Measurements from ENCODE around the gene ZNF878. TPM values are rescaled to one million over a fixed set of nuclear protein-coding genes. Genes with fewer than 3 reads are reported as not detected.

ZNF878 gene
- total RNA-seq, 1 experiment from 2014 or later, result 0.32 TPM

- BruUV-seq (replicated peaks), result no TSS peak
- Mint-ChIP-seq H3K36me3 (ENCODE audit: insufficient read depth, unreplicated experiment) (peaks cover 4% of the 10 kb centered on the region), H3K4me1 (ENCODE audit: low read depth, unreplicated experiment) (no peaks in the 10 kb centered on the region), H3K9me3 (ENCODE audit: unreplicated experiment) (peaks cover 39% of the 10 kb centered on the region), H3K4me3 (ENCODE audit: unreplicated experiment) (no peak overlapping the region), H3K27me3 (ENCODE audit: insufficient read depth, unreplicated experiment) (no peaks in the 10 kb centered on the region), H3K27ac (ENCODE audit: unreplicated experiment) (no peak overlapping the region)
- Histone ChIP-seq H3K4me3 (ENCODE audit: low read depth, low read length) (no peak overlapping the region), H3K27me3 (replicated peaks; ENCODE audit: control insufficient read depth, insufficient read depth, low read length) (no peaks in the 10 kb centered on the region), H3K9me3 (no peaks in the 10 kb centered on the region), H3K4me1 (no peaks in the 10 kb centered on the region), H3K36me3 (ENCODE audit: control insufficient read depth, insufficient read depth, low read length) (no peaks in the 10 kb centered on the region)
- CTCF ChIA-PET, result no interaction called here
- intact Hi-C loops (cut with micrococcal nuclease; ENCODE audit: unreplicated experiment), result no loop called here
- POLR2A ChIA-PET, result no interaction called here
- DNase-seq, result no peak
- TF ChIP-seq CTCF (IDR thresholded peaks at IDR 0.05; ENCODE audit: insufficient read depth in 1 of 2, low read depth in 1 of 2, low read length in 1 of 2, severe bottlenecking in 1 of 2, unreplicated experiment in 1 of 2), result no peak
These were observed 41.0 kb upstream of the ZNF878 start for GRCh38 chr19:12093777-12094176.

- intact Hi-C loops (cut with micrococcal nuclease; ENCODE audit: unreplicated experiment), result no loop called here
- TF ChIP-seq CTCF (IDR thresholded peaks at IDR 0.05; ENCODE audit: insufficient read depth in 1 of 2, low read depth in 1 of 2, low read length in 1 of 2, severe bottlenecking in 1 of 2, unreplicated experiment in 1 of 2), result no peak
- CTCF ChIA-PET, result no interaction called here
- no peaks in the 10 kb centered on the region for H3K27me3 Mint-ChIP-seq (ENCODE audit: insufficient read depth, unreplicated experiment)
- Histone ChIP-seq H3K4me3 (ENCODE audit: low read depth, low read length) (no peak overlapping the region), H3K4me1 (no peaks in the 10 kb centered on the region), H3K36me3 (ENCODE audit: control insufficient read depth, insufficient read depth, low read length) (no peaks in the 10 kb centered on the region), H3K27me3 (replicated peaks; ENCODE audit: control insufficient read depth, insufficient read depth, low read length) (no peaks in the 10 kb centered on the region), H3K9me3 (no peaks in the 10 kb centered on the region)
- H3K27ac Mint-ChIP-seq (ENCODE audit: unreplicated experiment), result no peak overlapping the region
- no peak overlapping the region for H3K4me3 Mint-ChIP-seq (ENCODE audit: unreplicated experiment)
- DNase-seq, result no peak
- peaks cover 41% of the 10 kb centered on the region for H3K9me3 Mint-ChIP-seq (ENCODE audit: unreplicated experiment)
- H3K4me1 Mint-ChIP-seq (ENCODE audit: low read depth, unreplicated experiment), result no peaks in the 10 kb centered on the region
- peaks cover 4% of the 10 kb centered on the region for H3K36me3 Mint-ChIP-seq (ENCODE audit: insufficient read depth, unreplicated experiment)
- no TSS peak for BruUV-seq (replicated peaks)
- POLR2A ChIA-PET, result no interaction called here
These were observed 40.2 kb upstream of the ZNF878 start for GRCh38 chr19:12092956-12093355.

- Histone ChIP-seq H3K36me3 (ENCODE audit: control insufficient read depth, insufficient read depth, low read length) (no peaks in the 10 kb centered on the region), H3K27me3 (replicated peaks; ENCODE audit: control insufficient read depth, insufficient read depth, low read length) (no peaks in the 10 kb centered on the region), H3K9me3 (no peaks in the 10 kb centered on the region), H3K4me1 (no peaks in the 10 kb centered on the region), H3K4me3 (ENCODE audit: low read depth, low read length) (no peak overlapping the region)
- Mint-ChIP-seq H3K4me3 (ENCODE audit: unreplicated experiment) (no peak overlapping the region), H3K4me1 (ENCODE audit: low read depth, unreplicated experiment) (no peaks in the 10 kb centered on the region), H3K27ac (ENCODE audit: unreplicated experiment) (no peak overlapping the region), H3K27me3 (ENCODE audit: insufficient read depth, unreplicated experiment) (no peaks in the 10 kb centered on the region), H3K36me3 (ENCODE audit: insufficient read depth, unreplicated experiment) (peaks cover 4% of the 10 kb centered on the region), H3K9me3 (ENCODE audit: unreplicated experiment) (peaks cover 48% of the 10 kb centered on the region)
- no peak for DNase-seq
- ChIA-PET CTCF (no interaction called here), POLR2A (no interaction called here)
- no TSS peak for BruUV-seq (replicated peaks)
- intact Hi-C loops (cut with micrococcal nuclease; ENCODE audit: unreplicated experiment), result no loop called here
- no peak for TF ChIP-seq CTCF (IDR thresholded peaks at IDR 0.05; ENCODE audit: insufficient read depth in 1 of 2, low read depth in 1 of 2, low read length in 1 of 2, severe bottlenecking in 1 of 2, unreplicated experiment in 1 of 2)
These were observed 39.5 kb upstream of the ZNF878 start for GRCh38 chr19:12092065-12092867.

Measured in Caco-2 (cell line).